GM12874 (cell line): ENCODE measurements around the gene RIF1.

Experiments used
- CTCF ChIP-seq: IDR thresholded peaks from 2 replicates; pipeline ENCODE4 v1.5.1; 2011; ENCODE audit warnings: low read depth, mild to moderate bottlenecking, control low read depth, low read length, moderate library complexity; ENCODE audit not compliant: insufficient read depth

Gene RIF1

GRCh38 chr2:151401149-151401548, 8.6 kb upstream of the RIF1 start:
- no peak for TF ChIP-seq CTCF

GRCh38 chr2:151403914-151404313, 5.8 kb upstream of the RIF1 start:
- no peak for TF ChIP-seq CTCF

GRCh38 chr2:151405376-151405775, 4.3 kb upstream of the RIF1 start:
- no peak for TF ChIP-seq CTCF

GRCh38 chr2:151407281-151407680, 2.4 kb upstream of the RIF1 start:
- TF ChIP-seq CTCF: no peak

- no peak for TF ChIP-seq CTCF
These were observed 708 bp upstream of the RIF1 start for GRCh38 chr2:151408788-151409600.

GRCh38 chr2:151410485-151410834, 758 bp downstream of the RIF1 start:
- TF ChIP-seq CTCF: peak; percentile 21; the same call in 1 of the 2 replicates

GRCh38 chr2:151417650-151418049, 7.9 kb downstream of the RIF1 start:
- TF ChIP-seq CTCF: no peak
